Activated naive CD4-positive, alpha-beta T cell treated with anti-CD3 and anti-CD28 coated beads, Interleukin-2, amount 50 U/mL, for 24 hours (primary cell): Measurements from ENCODE around the gene PIR.

Experiments used
- H3K27ac Mint-ChIP-seq: one replicate; pipeline ENCODE4 v1.8.0; 2021; ENCODE audit warnings: mild to moderate bottlenecking, mixed read lengths
- H3K27me3 Mint-ChIP-seq: one replicate; pipeline ENCODE4 v1.8.0; 2021; ENCODE audit warnings: mixed read lengths
- H3K36me3 Mint-ChIP-seq: one replicate; pipeline ENCODE4 v1.8.0; 2021; ENCODE audit warnings: mixed read lengths
- H3K4me1 Mint-ChIP-seq: one replicate; pipeline ENCODE4 v1.8.0; 2021; ENCODE audit warnings: mixed read lengths
- H3K4me3 Mint-ChIP-seq: one replicate; pipeline ENCODE4 v1.8.0; 2021; ENCODE audit warnings: mild to moderate bottlenecking, mixed read lengths
- H3K9me3 Mint-ChIP-seq: one replicate; pipeline ENCODE4 v1.8.0; 2021; ENCODE audit warnings: mixed read lengths

Gene PIR

DNA sequence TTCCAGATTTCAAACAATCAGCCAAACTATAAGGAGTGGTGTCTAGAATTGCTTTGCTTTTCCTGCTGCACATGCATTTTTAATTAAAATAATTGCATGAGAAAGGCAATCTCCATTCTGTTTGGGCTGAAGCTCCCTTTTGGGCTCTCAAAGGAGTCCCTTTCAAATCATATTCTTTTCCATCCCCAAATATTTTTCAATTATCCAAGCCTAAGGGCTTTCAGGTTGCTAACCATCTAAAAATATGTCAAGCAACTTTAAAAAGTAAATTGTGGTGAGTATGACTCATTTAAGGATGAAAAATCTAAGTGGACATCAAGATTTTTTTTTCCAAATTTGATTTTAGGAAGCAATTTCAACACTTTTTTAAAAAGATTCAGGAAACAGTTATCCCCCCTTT, 28.4 kb downstream of the PIR start:
- H3K9me3 Mint-ChIP-seq = no peaks in the 10 kb centered on the region
- peaks cover 2% of the 10 kb centered on the region for H3K27me3 Mint-ChIP-seq
- H3K4me1 Mint-ChIP-seq = no peaks in the 10 kb centered on the region
- H3K27ac Mint-ChIP-seq = no peak overlapping the region
- H3K4me3 Mint-ChIP-seq = no peak overlapping the region
- no peaks in the 10 kb centered on the region for H3K36me3 Mint-ChIP-seq

DNA sequence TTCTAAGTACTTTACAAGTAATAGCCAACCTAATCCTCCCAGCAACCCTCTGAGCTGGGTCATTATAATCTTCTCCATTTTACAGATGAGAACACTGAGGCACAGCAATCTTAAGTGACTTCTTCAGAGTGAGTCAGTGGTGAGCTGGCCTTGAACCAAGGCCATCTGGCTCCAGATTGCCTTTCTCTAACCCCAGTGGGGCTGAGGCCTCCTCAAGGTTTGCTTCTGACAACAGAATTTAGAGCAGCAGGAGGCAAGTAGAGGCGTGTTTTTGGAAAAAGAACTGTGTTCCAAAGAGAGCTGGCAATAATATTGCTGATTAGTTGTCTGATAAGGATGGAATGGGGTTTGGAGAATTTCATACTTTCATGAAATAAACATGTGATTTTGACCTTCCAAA, 41.2 kb downstream of the PIR start:
- H3K27ac Mint-ChIP-seq = no peak overlapping the region
- H3K4me1 Mint-ChIP-seq = no peaks in the 10 kb centered on the region
- H3K36me3 Mint-ChIP-seq = no peaks in the 10 kb centered on the region
- H3K27me3 Mint-ChIP-seq = no peaks in the 10 kb centered on the region
- H3K9me3 Mint-ChIP-seq = no peaks in the 10 kb centered on the region
- H3K4me3 Mint-ChIP-seq = no peak overlapping the region

DNA sequence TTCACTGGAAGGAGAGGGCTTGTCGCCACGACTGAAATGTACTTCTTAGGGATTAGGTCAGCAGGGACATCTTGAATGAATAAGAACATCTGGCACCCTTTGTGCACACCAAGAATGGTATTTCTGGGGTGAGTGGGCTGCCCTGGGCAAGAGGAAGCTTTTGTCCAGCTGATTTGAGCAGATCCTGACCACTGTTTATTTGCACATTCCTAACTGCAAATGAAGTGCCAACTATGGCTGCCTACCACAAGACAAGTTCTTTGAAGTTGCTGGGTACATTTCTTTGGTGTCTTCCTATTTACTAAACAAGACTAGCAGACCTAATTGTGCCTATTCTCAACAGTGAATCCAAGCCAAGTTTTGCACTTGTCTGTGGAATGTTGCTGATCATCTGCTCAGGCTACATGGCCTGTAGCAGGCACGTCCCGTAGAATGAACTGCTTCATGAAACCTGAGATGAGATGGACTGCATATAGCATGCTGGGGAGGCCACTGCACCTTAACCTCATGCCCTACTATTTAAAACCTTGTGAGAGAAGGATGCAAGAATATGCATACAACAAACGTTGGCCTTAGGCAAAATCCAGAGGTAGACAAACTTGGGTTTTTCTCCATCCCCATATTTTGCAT, 45.0 kb downstream of the PIR start:
- H3K36me3 Mint-ChIP-seq = no peaks in the 10 kb centered on the region
- no peak overlapping the region for H3K4me3 Mint-ChIP-seq
- H3K9me3 Mint-ChIP-seq = no peaks in the 10 kb centered on the region
- H3K4me1 Mint-ChIP-seq = no peaks in the 10 kb centered on the region
- no peak overlapping the region for H3K27ac Mint-ChIP-seq
- H3K27me3 Mint-ChIP-seq = no peaks in the 10 kb centered on the region

DNA sequence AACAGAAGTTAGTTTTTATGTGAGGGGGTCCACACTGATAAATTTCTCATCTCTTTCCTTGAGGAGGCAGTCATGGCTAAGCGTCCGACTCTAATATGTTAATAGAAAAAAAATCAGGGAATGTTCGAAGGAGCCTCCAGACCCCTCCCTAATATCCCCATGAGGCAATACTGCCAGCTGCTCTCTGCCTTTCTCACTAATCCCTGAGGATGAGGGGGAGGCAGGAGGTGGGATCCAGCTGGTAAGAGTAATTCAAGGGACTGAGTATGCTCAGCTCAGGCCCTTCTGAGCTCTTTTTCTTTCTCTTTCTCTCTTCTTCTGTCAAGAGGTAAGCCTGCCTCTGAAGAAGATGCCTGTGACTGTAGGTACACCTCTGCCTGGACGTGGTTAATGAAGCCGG, 51.7 kb downstream of the PIR start:
- Mint-ChIP-seq H3K4me1 (no peaks in the 10 kb centered on the region), H3K9me3 (no peaks in the 10 kb centered on the region), H3K4me3 (no peak overlapping the region), H3K36me3 (no peaks in the 10 kb centered on the region), H3K27me3 (peaks cover 2% of the 10 kb centered on the region), H3K27ac (no peak overlapping the region)

DNA sequence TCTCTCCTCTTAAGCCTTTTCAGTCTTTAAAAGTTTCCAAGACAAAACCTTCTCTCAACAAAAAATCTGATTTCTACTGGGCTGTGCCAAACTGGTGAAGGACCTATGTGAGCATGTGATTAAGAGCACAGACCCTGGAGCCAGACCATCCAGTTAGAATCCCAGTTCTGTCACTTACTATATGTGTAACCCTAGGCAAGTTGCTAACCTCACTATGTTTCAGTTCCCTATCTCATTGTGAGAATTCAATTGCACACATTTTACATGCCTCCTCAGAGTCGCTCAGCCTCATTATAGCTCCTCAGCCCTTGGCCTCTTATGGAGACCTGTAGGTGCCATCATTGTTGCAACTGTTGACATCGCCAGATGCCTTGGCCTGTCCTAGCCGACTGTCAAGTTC, 54.8 kb downstream of the PIR start:
- Mint-ChIP-seq H3K27ac (no peak overlapping the region), H3K27me3 (peaks cover 3% of the 10 kb centered on the region), H3K4me1 (no peaks in the 10 kb centered on the region), H3K4me3 (no peak overlapping the region), H3K9me3 (no peaks in the 10 kb centered on the region), H3K36me3 (no peaks in the 10 kb centered on the region)

DNA sequence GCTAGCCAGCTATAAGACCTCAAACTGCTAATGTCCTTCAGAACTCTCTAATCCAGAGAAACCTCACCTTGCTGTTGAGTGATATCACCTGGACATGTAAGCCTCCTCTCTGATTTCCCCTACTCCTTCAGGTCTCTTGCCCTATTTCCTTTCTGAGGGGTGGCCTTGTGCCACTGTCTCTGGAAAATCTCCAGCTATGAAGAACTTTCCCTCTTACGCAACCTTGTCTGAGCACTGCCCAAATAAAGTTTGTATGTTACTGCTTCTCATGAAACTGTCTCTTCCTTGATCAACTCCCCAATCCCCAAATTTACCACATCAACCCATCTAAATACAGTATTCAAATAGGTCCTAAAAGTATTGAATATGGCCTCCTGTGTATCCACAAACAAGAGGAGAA, 55.4 kb downstream of the PIR start:
- no peak overlapping the region for H3K27ac Mint-ChIP-seq
- H3K4me3 Mint-ChIP-seq = no peak overlapping the region
- H3K4me1 Mint-ChIP-seq = no peaks in the 10 kb centered on the region
- H3K27me3 Mint-ChIP-seq = peaks cover 9% of the 10 kb centered on the region
- no peaks in the 10 kb centered on the region for H3K9me3 Mint-ChIP-seq
- H3K36me3 Mint-ChIP-seq = no peaks in the 10 kb centered on the region

DNA sequence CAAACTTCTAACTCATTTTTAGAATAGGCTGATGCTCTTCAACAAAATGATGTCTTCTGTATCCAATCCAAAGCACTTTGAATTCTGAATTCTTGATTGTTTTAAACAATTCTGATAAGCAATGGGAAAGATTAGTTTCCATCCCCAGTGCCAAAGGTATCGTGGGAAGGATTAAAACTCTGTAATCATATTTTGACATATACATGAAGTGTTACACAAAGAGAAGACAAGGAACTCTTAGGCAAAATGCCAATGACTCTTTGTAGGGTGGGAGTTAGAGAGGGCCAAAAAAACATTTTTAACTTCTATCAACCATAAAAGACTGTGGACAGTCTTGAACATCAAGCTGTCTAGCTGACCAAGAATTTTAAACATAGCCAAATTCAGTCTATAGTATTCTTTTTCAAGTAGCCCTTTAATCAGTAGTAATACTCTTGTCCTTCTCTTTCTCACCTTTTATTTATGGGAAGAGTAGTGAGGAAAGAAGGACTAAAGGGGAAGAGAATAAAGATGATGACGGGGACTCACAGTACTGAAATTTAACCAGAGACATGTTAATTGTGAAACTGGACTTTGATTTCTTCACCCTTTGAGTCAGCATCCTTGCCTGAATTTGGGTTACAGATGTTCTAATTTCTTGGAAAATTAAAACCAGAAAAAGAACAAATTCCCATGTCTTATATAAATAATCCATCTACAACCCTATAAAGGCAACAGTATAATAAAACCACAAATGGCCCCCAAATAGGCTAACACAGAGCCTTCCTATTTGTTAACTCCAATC, 57.1 kb downstream of the PIR start:
- H3K4me3 Mint-ChIP-seq = no peak overlapping the region
- no peak overlapping the region for H3K27ac Mint-ChIP-seq
- H3K27me3 Mint-ChIP-seq = peaks cover 10% of the 10 kb centered on the region
- no peaks in the 10 kb centered on the region for H3K9me3 Mint-ChIP-seq
- no peaks in the 10 kb centered on the region for H3K4me1 Mint-ChIP-seq
- no peaks in the 10 kb centered on the region for H3K36me3 Mint-ChIP-seq

DNA sequence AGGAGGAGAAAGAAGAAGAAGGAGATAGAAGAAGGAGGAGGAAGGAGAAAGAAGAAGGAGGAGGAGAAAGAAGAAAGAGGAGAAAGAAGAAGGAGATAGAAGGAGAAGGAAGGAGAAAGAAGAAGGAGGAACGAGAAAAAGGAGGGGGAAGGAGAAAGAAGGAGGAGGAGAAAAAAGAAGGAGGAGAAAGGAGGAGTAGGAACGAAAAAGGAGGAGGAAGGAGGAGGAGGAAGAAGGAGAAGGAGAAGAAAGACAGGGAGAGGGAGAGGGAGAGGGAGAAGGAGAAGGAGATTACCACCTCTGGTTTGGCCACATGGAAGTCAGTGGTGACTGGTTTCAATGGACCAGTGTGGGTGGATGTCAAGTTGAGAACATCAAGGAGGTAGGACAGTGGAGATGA, 58.9 kb downstream of the PIR start:
- no peaks in the 10 kb centered on the region for H3K9me3 Mint-ChIP-seq
- H3K4me3 Mint-ChIP-seq = no peak overlapping the region
- H3K27me3 Mint-ChIP-seq = peaks cover 14% of the 10 kb centered on the region
- peak overlapping the region; percentile 11 for H3K27ac Mint-ChIP-seq
- H3K36me3 Mint-ChIP-seq = no peaks in the 10 kb centered on the region
- no peaks in the 10 kb centered on the region for H3K4me1 Mint-ChIP-seq

DNA sequence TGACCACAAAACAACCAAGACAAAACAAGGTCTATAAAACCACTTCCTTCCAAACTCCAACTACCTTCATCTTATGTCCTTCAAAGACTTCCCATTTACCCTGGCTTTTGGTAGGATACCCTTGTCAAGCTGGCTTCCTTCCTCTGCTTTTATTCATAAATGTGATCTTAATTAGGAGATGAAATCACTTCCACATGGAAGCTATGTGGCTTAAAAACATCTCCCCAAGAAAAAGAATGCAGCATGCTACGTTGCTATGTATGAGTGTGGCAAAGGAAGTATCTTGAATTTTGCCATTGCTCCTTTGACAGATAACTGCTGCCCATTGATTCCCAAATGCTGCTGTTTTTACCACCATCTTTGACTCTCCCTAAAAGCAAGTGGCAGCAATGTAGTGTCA, 62.5 kb downstream of the PIR start:
- no peaks in the 10 kb centered on the region for H3K36me3 Mint-ChIP-seq
- no peak overlapping the region for H3K4me3 Mint-ChIP-seq
- H3K27me3 Mint-ChIP-seq = peaks cover 14% of the 10 kb centered on the region
- no peaks in the 10 kb centered on the region for H3K4me1 Mint-ChIP-seq
- H3K27ac Mint-ChIP-seq = no peak overlapping the region
- H3K9me3 Mint-ChIP-seq = no peaks in the 10 kb centered on the region

DNA sequence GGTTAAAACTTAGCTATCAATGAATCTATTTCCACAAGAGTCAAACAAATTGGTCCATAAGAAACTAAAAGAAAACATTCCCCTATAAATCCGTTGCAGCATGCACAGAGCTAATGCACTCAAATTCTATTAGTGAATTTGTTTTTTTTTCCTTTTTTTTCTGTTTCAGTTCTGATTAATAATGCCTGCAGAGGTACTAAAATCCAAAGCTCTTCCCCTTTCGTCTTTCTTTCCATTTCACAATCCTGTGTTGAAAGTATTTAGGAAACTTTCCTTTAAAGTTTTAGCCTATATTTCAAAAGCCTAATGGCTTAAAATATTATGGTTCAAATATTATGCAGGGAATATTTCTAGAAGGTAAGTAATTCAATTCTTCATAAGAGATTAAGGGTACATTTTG, 63.1 kb downstream of the PIR start:
- peaks cover 14% of the 10 kb centered on the region for H3K27me3 Mint-ChIP-seq
- no peaks in the 10 kb centered on the region for H3K36me3 Mint-ChIP-seq
- H3K9me3 Mint-ChIP-seq = no peaks in the 10 kb centered on the region
- H3K4me3 Mint-ChIP-seq = no peak overlapping the region
- H3K4me1 Mint-ChIP-seq = no peaks in the 10 kb centered on the region
- no peak overlapping the region for H3K27ac Mint-ChIP-seq

DNA sequence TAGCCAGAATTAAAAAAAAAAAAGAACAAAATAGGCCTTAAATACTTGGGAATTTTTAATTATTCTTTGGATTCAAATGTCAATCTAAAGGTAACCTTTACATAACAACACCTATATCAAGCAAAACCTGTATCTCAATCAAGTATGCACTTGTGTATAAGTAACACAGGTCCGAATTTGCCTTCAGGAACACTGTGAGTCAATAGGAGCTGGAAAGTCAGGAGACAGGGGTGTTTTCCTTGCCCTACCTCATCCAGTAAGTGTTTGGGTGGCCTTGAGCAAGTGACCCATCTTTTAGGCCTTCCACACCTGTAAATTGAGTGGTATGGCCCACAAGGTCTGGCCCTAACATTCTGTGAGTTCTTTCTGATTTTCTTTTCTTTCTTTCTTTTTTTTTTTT, 68.1 kb downstream of the PIR start:
- Mint-ChIP-seq H3K4me1 (no peaks in the 10 kb centered on the region), H3K27me3 (no peaks in the 10 kb centered on the region), H3K4me3 (no peak overlapping the region), H3K9me3 (no peaks in the 10 kb centered on the region), H3K36me3 (no peaks in the 10 kb centered on the region), H3K27ac (no peak overlapping the region)

DNA sequence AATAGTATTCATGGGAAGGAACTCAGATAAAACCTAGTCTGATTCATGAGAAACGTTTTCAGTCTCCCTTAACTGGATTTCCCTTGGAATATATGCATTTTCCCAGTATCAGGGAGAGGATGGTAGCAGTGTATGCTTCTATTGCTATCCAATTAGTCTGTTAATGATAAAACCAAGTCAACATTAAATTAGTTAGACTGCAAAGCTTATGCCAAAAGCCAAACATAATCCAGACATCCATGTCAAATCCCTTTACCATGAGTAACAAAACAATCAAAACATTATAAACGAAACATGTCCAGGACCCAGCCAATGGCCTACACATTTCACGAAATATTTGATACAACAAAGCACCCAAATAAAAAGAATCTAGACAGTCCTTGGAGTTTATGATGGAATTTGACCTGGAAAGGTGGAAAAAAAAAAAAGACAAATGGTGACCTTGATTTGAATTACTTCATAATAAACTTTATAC, 74.4 kb downstream of the PIR start:
- H3K36me3 Mint-ChIP-seq = no peaks in the 10 kb centered on the region
- H3K27ac Mint-ChIP-seq = no peak overlapping the region
- H3K4me1 Mint-ChIP-seq = no peaks in the 10 kb centered on the region
- H3K4me3 Mint-ChIP-seq = no peak overlapping the region
- H3K9me3 Mint-ChIP-seq = no peaks in the 10 kb centered on the region
- no peaks in the 10 kb centered on the region for H3K27me3 Mint-ChIP-seq

DNA sequence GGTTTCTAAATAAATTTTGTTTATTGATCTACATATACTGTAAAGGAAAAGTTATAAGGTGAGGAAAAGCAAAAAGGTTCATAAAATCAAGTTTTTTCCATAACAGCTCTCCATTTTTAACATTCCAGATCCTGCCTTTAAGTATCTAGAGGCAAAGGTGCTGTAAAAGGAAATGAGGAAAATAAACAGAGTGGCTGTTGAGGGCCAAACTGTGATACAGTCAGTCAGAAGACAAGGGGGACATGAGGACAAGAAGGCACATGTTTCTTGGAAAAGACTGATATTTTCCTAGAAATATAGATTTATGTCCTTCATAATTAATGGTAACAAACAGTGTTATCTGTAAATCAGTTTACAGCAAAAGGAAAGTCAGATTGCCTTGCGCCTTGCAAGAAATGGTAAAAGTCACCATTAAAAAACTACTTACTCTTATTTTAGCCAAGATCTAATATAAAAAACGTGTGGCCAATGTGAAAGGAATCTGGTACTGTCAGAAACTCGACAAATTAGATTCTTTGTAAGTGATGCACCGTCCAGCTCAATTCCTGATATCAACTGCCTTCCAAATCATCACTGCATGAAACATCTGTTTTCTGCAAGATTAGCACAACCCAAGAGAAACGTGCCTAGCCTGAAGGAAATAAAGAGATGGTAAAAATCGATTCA, 75.0 kb downstream of the PIR start:
- Mint-ChIP-seq H3K36me3 (no peaks in the 10 kb centered on the region), H3K27ac (no peak overlapping the region), H3K9me3 (no peaks in the 10 kb centered on the region), H3K27me3 (no peaks in the 10 kb centered on the region), H3K4me3 (no peak overlapping the region), H3K4me1 (no peaks in the 10 kb centered on the region)

DNA sequence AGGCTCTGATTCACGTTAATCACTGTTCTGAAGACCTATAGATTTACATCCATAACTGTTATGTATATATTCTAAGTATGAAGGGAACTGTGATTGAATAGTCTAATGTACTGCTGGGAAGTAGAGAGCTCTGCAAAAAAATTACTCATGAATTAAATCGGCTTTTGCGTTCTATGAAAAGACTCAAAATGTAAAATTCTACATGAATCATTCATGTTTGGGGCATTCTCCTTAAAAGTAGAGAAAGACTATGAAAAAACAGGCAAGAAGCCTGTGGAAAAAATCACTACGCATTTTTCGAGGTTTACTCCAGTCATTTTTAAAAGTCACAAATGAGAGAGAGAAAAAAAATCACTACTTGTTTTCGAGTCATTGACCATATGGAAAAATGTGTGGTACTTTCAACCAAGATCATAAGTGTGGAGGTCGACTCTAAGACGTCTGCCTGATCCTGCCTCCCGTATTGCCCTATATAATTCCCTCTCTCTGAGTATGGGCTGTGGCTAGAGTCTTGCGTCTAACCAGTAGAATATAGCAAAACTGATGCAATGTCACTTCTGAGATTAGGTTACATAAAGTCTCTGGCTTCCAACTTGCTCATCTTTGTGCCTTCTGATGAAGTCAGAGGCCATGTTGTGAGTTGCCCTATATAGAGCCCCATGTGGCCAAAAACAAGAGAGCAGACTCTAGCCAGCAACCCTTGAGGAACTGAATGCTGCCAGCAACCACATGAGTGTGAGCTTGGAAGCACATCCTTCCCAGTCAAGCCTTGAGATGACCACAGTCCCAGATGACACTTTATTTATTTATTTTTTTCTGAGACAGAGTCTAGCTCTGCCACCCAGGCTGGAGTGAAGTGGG, 76.8 kb downstream of the PIR start:
- H3K4me3 Mint-ChIP-seq = no peak overlapping the region
- H3K9me3 Mint-ChIP-seq = no peaks in the 10 kb centered on the region
- no peaks in the 10 kb centered on the region for H3K36me3 Mint-ChIP-seq
- no peak overlapping the region for H3K27ac Mint-ChIP-seq
- no peaks in the 10 kb centered on the region for H3K27me3 Mint-ChIP-seq
- no peaks in the 10 kb centered on the region for H3K4me1 Mint-ChIP-seq

DNA sequence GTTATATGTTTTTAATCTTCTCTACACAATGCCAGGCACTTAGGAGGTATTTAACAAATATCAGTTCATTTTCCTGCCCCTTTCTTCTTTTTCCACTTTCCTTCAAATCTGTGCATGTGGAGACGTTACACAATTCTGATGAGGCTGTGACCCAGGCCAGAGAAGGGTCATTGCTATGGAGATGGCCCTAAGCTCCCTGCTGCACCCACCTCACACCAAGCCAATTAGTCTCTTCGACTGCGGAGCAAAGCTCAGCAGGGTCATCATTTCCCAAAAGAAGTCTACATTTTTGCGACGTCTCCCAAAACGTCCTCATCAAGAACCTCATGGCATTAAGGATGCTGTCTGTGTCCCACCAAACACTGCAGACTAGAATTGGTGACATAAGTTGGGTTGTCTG, 80.0 kb downstream of the PIR start:
- H3K27ac Mint-ChIP-seq = no peak overlapping the region
- H3K27me3 Mint-ChIP-seq = no peaks in the 10 kb centered on the region
- H3K36me3 Mint-ChIP-seq = no peaks in the 10 kb centered on the region
- H3K9me3 Mint-ChIP-seq = no peaks in the 10 kb centered on the region
- H3K4me3 Mint-ChIP-seq = no peak overlapping the region
- no peaks in the 10 kb centered on the region for H3K4me1 Mint-ChIP-seq
